Kidney epithelial cell (primary cell): ENCODE data around the gene CHD6. TPM values are rescaled to one million over a fixed set of nuclear protein-coding genes. Genes with fewer than 3 reads are reported as not detected.

Experiments
- DNase-seq: peaks from one replicate; pipeline ENCODE4 v3.0.0-alpha.2; 2010; ENCODE audit warnings: low read depth
- H3K27me3 ChIP-seq: 2 replicates; pipeline ENCODE4 v1.6.0; 2011; ENCODE audit warnings: low read length; ENCODE audit not compliant: control insufficient read depth, insufficient read depth
- H3K36me3 ChIP-seq: 2 replicates; pipeline ENCODE4 v1.5.1; 2011; ENCODE audit warnings: low read length; ENCODE audit not compliant: control insufficient read depth, insufficient read depth
- H3K4me3 ChIP-seq: 2 replicates; pipeline ENCODE4 v1.5.1; 2011; ENCODE audit warnings: low read depth, mild to moderate bottlenecking, control low read depth, low read length
- total RNA-seq: library from RNA; depleted of rRNA; stranded (reverse); fragments of >200 nt; gene quantifications from 2 replicates; pipeline ENCODE4 v1.2.3, GENCODE V29; 2015
- TF ChIP-seq, protein P1 (sequence below): IDR thresholded peaks from 2 replicates; pipeline ENCODE4 v1.5.1; 2011; ENCODE audit warnings: mild to moderate bottlenecking, moderate library complexity, low read length, control low read depth, inconsistent platforms; ENCODE audit not compliant: insufficient read depth, poor library complexity, severe bottlenecking

Gene CHD6
- total RNA-seq, 1 donor from 2014 or later: 19.6 TPM

DNA sequence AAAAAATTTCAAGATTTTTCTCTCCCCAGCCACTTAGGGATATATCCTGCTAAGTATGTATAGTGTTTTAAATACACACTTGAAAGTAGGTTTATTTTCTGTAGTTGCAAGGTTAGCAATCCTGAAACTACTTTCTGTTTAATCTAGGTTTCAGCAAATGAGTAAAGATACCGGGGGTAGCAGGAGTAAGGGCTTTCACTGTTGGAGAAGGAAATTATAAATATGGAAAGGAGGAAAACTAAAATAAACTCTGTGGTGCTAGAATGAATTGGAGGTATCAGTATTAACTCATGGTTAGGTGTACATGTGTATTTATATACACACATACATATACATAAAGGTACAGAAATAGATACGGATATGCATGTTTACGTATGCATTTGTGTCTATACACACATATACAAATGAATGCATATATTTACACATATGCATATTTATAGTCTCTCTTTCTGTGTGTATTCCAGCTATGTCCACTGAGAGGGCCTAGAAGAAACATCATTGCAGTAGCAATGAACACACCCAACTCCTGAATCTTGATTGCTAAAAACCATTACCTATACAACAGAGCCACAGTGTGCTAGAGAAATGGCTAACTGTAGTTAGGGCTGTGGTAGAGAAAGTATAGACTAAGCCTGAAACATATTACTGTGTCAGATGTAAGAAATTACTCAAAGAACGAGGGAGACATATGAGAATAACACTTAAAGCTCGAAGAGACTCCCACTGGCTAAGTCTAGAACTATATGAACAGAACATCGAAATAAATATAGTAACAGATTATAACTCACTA lies 155.6 kb downstream of the CHD6 start:
- Histone ChIP-seq H3K27me3 (no peaks in the 10 kb centered on the region), H3K36me3 (peaks cover 2% of the 10 kb centered on the region), H3K4me3 (no peak overlapping the region)
- DNase-seq: no peak
- TF ChIP-seq, protein P1, sequence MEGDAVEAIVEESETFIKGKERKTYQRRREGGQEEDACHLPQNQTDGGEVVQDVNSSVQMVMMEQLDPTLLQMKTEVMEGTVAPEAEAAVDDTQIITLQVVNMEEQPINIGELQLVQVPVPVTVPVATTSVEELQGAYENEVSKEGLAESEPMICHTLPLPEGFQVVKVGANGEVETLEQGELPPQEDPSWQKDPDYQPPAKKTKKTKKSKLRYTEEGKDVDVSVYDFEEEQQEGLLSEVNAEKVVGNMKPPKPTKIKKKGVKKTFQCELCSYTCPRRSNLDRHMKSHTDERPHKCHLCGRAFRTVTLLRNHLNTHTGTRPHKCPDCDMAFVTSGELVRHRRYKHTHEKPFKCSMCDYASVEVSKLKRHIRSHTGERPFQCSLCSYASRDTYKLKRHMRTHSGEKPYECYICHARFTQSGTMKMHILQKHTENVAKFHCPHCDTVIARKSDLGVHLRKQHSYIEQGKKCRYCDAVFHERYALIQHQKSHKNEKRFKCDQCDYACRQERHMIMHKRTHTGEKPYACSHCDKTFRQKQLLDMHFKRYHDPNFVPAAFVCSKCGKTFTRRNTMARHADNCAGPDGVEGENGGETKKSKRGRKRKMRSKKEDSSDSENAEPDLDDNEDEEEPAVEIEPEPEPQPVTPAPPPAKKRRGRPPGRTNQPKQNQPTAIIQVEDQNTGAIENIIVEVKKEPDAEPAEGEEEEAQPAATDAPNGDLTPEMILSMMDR: no peak

DNA sequence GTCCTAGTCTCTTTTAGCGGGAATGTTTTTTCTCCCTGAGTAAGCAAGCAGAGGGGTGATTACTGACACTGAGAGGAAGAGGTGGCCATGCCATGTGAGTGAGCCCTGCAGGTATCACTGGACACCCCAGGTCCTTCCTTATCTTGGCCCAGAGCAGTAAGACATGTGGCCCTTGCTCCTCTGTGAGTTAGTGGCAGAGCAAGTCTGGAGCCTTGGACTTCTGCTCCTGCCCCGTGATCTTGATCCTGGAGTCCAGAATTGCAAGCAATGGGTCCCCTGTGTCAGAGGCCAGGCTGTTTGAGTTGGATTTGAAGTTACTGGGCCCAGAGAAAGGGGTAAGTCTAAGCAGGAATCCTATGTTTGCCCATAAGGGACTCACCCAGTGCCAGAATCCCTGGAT lies 159.4 kb downstream of the CHD6 start:
- no peak overlapping the region for H3K4me3 ChIP-seq
- H3K27me3 ChIP-seq: no peaks in the 10 kb centered on the region
- H3K36me3 ChIP-seq: peaks cover 2% of the 10 kb centered on the region
- TF ChIP-seq, protein P1: no peak
- no peak for DNase-seq

DNA sequence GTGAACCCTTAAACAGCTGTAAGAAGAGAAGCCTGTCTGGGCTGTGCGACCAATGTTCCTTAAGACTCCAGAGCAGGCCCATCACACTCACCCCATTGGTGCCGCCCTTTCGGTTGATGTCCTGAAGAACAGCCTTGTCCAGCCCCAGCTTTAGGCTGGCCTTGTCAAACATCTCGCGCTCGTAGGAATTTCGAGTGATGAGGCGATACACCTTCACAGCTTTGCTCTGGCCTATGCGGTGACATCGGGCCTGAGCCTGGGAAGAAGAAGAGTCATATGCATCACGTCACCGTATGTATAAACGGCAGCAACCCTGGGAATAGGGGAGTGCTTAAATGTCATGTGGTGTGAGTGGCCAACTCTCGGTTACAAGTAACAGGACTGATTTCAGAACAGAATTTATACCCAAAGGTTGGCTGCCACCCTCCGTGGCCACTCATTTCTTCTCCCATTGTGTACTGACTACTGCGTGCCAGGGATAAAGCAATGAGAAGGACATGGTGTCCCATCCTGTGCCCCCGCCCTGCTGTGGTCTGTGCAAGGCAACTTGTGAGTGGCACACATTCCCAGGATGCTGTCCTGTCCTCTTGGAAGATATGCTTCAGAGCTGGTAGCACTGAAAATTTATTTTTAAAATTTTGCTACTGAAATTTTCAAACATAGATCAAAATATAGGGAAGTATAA lies 160.9 kb downstream of the CHD6 start:
- H3K36me3 ChIP-seq: peaks cover 2% of the 10 kb centered on the region
- TF ChIP-seq, protein P1: no peak
- H3K27me3 ChIP-seq: no peaks in the 10 kb centered on the region
- no peak for DNase-seq
- H3K4me3 ChIP-seq: no peak overlapping the region

DNA sequence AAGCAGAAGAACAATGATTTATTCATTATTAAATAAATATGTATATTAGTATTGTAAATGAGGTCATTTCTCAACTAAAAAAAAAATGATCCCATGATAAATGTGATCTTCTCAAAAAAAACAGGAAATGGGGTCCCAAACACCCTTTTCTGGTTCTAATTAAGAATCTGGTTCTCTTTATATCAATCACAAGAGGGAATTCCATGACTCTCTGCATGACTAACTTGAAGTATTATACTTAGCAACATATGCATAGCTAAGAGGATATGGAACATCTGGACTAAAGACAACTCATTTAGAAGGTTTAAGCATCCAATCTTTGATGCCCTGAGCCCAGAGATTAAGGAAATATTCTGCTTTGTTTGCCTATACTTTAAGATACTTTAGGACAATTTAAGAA lies 161.8 kb downstream of the CHD6 start:
- DNase-seq: no peak
- Histone ChIP-seq H3K27me3 (no peaks in the 10 kb centered on the region), H3K4me3 (no peak overlapping the region), H3K36me3 (peaks cover 2% of the 10 kb centered on the region)
- TF ChIP-seq, protein P1: no peak

DNA sequence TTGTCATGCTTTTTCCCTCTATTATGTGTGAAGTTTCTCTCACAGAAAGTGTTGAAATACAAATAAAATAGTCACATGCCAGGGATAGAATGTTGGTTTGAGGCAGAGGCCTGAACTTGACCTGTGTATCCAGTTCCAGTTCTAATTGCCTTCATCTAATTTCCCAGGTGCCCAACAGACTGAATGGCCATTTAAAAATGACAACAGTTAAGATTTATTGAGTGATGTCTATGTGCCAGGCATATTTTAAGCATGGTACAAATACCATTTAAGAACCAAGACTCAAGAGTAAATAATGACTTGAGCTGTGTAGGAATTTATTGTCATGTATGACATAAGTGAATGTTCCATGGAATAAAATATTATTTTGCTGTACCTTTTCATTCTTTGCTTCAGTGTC lies 163.9 kb downstream of the CHD6 start:
- H3K36me3 ChIP-seq: peaks cover 3% of the 10 kb centered on the region

More for the DNA sequence above, 163.9 kb downstream of the CHD6 start:
- Histone ChIP-seq H3K27me3 (no peaks in the 10 kb centered on the region), H3K4me3 (no peak overlapping the region)
- no peak for DNase-seq
- TF ChIP-seq, protein P1: no peak
